Fibroblast of lung (primary cell): Measurements from ENCODE around the gene SLC25A27. TPM values are rescaled to one million over a fixed set of nuclear protein-coding genes. Genes with fewer than 3 reads are reported as not detected.
A peak's percentile ranks its signal among the peaks of the same experiment; 100 is the strongest.

ENCODE experiments used
- DNase-seq, 2 donors: peaks; one replicate each; pipeline versions ENCODE4 v3.0.0 to v3.0.0-alpha.2; 2010; ENCODE audit warnings: low read depth in 2 of 2
- H2AFZ ChIP-seq: 2 replicates; pipeline ENCODE4 v1.5.1; 2012; ENCODE audit warnings: low read length, control low read depth, inconsistent platforms
- H3K27ac ChIP-seq: 2 replicates; pipeline ENCODE4 v1.5.1; 2011; ENCODE audit warnings: low read length, control low read depth; ENCODE audit not compliant: insufficient read depth
- H3K27me3 ChIP-seq: 2 replicates; pipeline ENCODE4 v1.5.1; 2011; ENCODE audit warnings: mild to moderate bottlenecking, low read length; ENCODE audit not compliant: control insufficient read depth, insufficient read depth
- H3K36me3 ChIP-seq: 2 replicates; pipeline ENCODE4 v1.5.1; 2011; ENCODE audit warnings: low read length; ENCODE audit not compliant: control insufficient read depth, insufficient read depth
- H3K4me1 ChIP-seq: 2 replicates; pipeline ENCODE4 v1.5.1; 2011; ENCODE audit warnings: low read length; ENCODE audit not compliant: control insufficient read depth, insufficient read depth; ENCODE audit errors: extremely low read depth
- H3K4me2 ChIP-seq: 2 replicates; pipeline ENCODE4 v1.5.1; 2011; ENCODE audit warnings: low read length, control low read depth; ENCODE audit not compliant: insufficient read depth; ENCODE audit errors: extremely low read depth
- H3K4me3 ChIP-seq, 4 experiments: fragments of 200-600 bp in 1 of 4; sonication (generic) in 1 of 4; replicated peaks in 1 of 4; 2 replicates each; pipeline ENCODE4 v1.5.1; 2011 to 2016; ENCODE audit warnings: low read length in 4 of 4, low read depth in 3 of 4, mild to moderate bottlenecking in 3 of 4, control low read depth in 2 of 4, inconsistent platforms in 1 of 4, mixed read lengths in 1 of 4; ENCODE audit not compliant: insufficient read depth in 1 of 4; ENCODE audit errors: control extremely low read depth in 1 of 4
- H3K79me2 ChIP-seq: 2 replicates; pipeline ENCODE4 v1.5.1; 2012; ENCODE audit warnings: mild to moderate bottlenecking, low read length, inconsistent platforms; ENCODE audit not compliant: control insufficient read depth, insufficient read depth
- H3K9ac ChIP-seq: 2 replicates; pipeline ENCODE4 v1.5.1; 2011; ENCODE audit warnings: mild to moderate bottlenecking, low read length, control low read depth; ENCODE audit not compliant: insufficient read depth
- H3K9me3 ChIP-seq: 2 replicates; pipeline ENCODE4 v1.5.1; 2012; ENCODE audit warnings: low read depth, low read length; ENCODE audit not compliant: control insufficient read depth, insufficient read depth
- H4K20me1 ChIP-seq: 2 replicates; pipeline ENCODE4 v1.5.1; 2011; ENCODE audit warnings: low read length; ENCODE audit not compliant: control insufficient read depth, insufficient read depth; ENCODE audit errors: extremely low read depth
- CTCF ChIP-seq, 2 donors: IDR thresholded peaks in 1 of 2; conservative IDR thresholded peaks in 1 of 2; 1 replicate in 1 of 2; 2 replicates in 1 of 2; pipeline ENCODE4 v1.5.1; 2011 to 2012; ENCODE audit warnings: low read length in 2 of 2, control low read depth in 1 of 2, inconsistent platforms in 1 of 2, low read depth in 1 of 2, mild to moderate bottlenecking in 1 of 2
- EZH2 ChIP-seq: IDR thresholded peaks from 2 replicates; pipeline ENCODE4 v1.5.1; 2012; ENCODE audit warnings: low read length, control low read depth, mild to moderate bottlenecking; ENCODE audit errors: missing control alignments
- polyA plus RNA-seq, 2 donors: library from polyadenylated mRNA; depleted of rRNA in 1 of 2; stranded (reverse) in 1 of 2; unstranded in 1 of 2; fragments of >200 nt; gene quantifications; 2 replicates each; pipeline ENCODE4 v1.2.1, GENCODE V29; 2011 to 2012; ENCODE audit warnings: missing spikeins in 1 of 2
- total RNA-seq: library from RNA; depleted of rRNA; stranded (reverse); fragments of >200 nt; gene quantifications from 2 replicates; pipeline ENCODE4 v1.2.1, GENCODE V29; 2014

SLC25A27 gene
- total and polyA plus RNA-seq, 2 donors (not counting 1 experiment from before 2014, with no cell fraction given), result 5.2 to 18.7 TPM

- DNase-seq, result no peak
- no peak overlapping the region for H3K4me3 ChIP-seq
- no peaks in the 10 kb centered on the region for H3K9me3 ChIP-seq
- no peak overlapping the region for H2AFZ ChIP-seq
- H3K27ac ChIP-seq, result no peak overlapping the region
- H3K79me2 ChIP-seq, result no peaks in the 10 kb centered on the region
- no peaks in the 10 kb centered on the region for H4K20me1 ChIP-seq
- no peaks in the 10 kb centered on the region for H3K27me3 ChIP-seq
- TF ChIP-seq CTCF (conservative IDR thresholded peaks at IDR 0.05 in 1 of 2, IDR thresholded peaks at IDR 0.05 in 1 of 2; ENCODE audit: low read depth in 1 of 2, low read length in 2 of 2) (no peak), EZH2 (no peak)
- no peak overlapping the region for H3K9ac ChIP-seq
- no peak overlapping the region for H3K4me2 ChIP-seq
- no peaks in the 10 kb centered on the region for H3K36me3 ChIP-seq
- H3K4me1 ChIP-seq, result no peaks in the 10 kb centered on the region
These were observed 47.2 kb downstream of the SLC25A27 start for GRCh38 chr6:46699970-46700369.

DNA sequence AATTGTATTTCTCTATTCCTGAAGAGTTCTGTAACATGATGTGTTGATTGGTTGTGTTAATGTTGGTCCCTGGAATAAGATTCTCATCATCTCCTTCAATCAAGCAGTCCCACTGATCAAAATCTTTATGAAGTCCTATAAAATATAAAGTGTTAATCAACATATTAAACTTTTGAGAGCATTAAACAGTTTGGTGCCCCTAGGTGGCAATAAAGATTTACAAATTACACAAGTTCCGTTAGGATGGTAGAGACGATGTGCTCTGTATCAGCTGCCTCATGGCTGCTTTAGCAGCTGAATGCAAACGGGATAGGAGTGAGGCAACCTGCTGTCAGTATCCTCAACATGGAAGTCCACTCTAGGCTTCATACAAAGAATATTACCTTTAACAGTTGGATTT is 51.8 kb downstream of the SLC25A27 start:
- TF ChIP-seq EZH2 (no peak), CTCF (conservative IDR thresholded peaks at IDR 0.05 in 1 of 2, IDR thresholded peaks at IDR 0.05 in 1 of 2; ENCODE audit: low read depth in 1 of 2, low read length in 2 of 2) (no peak)
- no peak overlapping the region for H3K4me2 ChIP-seq
- H3K4me3 ChIP-seq, result no peak overlapping the region
- no peak overlapping the region for H3K9ac ChIP-seq
- no peaks in the 10 kb centered on the region for H3K27me3 ChIP-seq
- H3K4me1 ChIP-seq, result no peaks in the 10 kb centered on the region
- H3K27ac ChIP-seq, result no peak overlapping the region
- H3K36me3 ChIP-seq, result no peaks in the 10 kb centered on the region
- no peaks in the 10 kb centered on the region for H4K20me1 ChIP-seq
- no peaks in the 10 kb centered on the region for H3K9me3 ChIP-seq
- DNase-seq, result peak; percentile 25 to 33
- H3K79me2 ChIP-seq, result no peaks in the 10 kb centered on the region
- H2AFZ ChIP-seq, result no peak overlapping the region

DNA sequence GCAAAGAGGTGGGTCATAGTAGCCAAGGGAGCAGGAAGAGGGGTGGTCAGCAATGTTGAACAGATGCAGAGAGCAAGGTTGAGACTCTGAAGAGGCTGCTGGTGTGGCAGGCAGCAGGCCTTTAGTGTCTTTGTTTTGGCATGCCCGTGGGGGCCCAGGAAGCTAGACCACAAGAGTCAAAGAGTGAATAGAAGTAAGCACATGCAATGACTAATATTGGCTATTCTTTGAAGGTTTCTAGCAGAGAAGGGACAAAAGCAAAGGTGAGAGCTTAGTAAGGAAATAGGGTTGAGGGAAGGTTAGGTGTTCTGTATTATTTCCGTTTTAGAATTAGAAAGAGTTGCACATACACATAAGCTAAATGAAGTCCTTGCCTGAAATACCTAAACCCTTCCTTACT is 53.7 kb downstream of the SLC25A27 start:
- no peak overlapping the region for H3K27ac ChIP-seq
- no peak for TF ChIP-seq EZH2
- TF ChIP-seq CTCF (conservative IDR thresholded peaks at IDR 0.05 in 1 of 2, IDR thresholded peaks at IDR 0.05 in 1 of 2; ENCODE audit: low read depth in 1 of 2, low read length in 2 of 2), result no peak

More for the DNA sequence above, 53.7 kb downstream of the SLC25A27 start:
- Histone ChIP-seq H3K27me3 (no peaks in the 10 kb centered on the region), H4K20me1 (no peaks in the 10 kb centered on the region), H3K4me1 (no peaks in the 10 kb centered on the region), H3K9ac (no peak overlapping the region), H3K36me3 (no peaks in the 10 kb centered on the region), H3K9me3 (no peaks in the 10 kb centered on the region), H3K79me2 (no peaks in the 10 kb centered on the region), H3K4me2 (no peak overlapping the region), H2AFZ (no peak overlapping the region), H3K4me3 (no peak overlapping the region)
- DNase-seq, result no peak
